ENCODE results near the gene TEX55. TPM values are rescaled to one million over a fixed set of nuclear protein-coding genes. Genes with fewer than 3 reads are reported as not detected.

Gene TEX55
- polyA plus RNA-seq, 1 of the 3 experiments (the other 2 are of a cell fraction): not detected

- Histone ChIP-seq H3K4me1 (ENCODE audit: control insufficient read depth in 1 of 2, insufficient read depth in 2 of 2, low read depth in 1 of 2, low read length in 1 of 2) (no peaks in the 10 kb centered on the region), H3K4me2 (no peak overlapping the region), H3K27ac (ENCODE audit: low read depth in 2 of 2, low read length in 1 of 2) (no peak overlapping the region), H3K79me2 (ENCODE audit: insufficient read depth) (no peaks in the 10 kb centered on the region), H2AFZ (ENCODE audit: low read depth) (no peak overlapping the region), H4K20me1 (ENCODE audit: insufficient read depth) (no peaks in the 10 kb centered on the region), H3K4me3 (ENCODE audit: low read depth in 2 of 2, low read length in 1 of 2) (no peak overlapping the region), H3K27me3 (ENCODE audit: insufficient read depth) (no peaks in the 10 kb centered on the region), H3K9ac (no peak overlapping the region), H3K9me2 (no peaks in the 10 kb centered on the region), H3K9me3 (no peaks in the 10 kb centered on the region), H3K36me3 (replicated peaks in 1 of 2; ENCODE audit: control insufficient read depth in 1 of 2, insufficient read depth in 2 of 2, low read length in 1 of 2) (no peaks in the 10 kb centered on the region), H3F3A (replicated peaks; ENCODE audit: insufficient read depth) (no peaks in the 10 kb centered on the region)
- TF ChIP-seq TCF12 (IDR thresholded peaks at IDR 0.05): no peak
- TF ChIP-seq SIN3A (IDR thresholded peaks at IDR 0.05; ENCODE audit: borderline replicate concordance, low read depth, low read length): no peak
- TF ChIP-seq IRF3 (IDR thresholded peaks at IDR 0.05; ENCODE audit: low read depth, low read length): no peak
- TF ChIP-seq FOXJ3 (CRISPR knock-in tag; IDR thresholded peaks at IDR 0.05): no peak
- TF ChIP-seq JUND (IDR thresholded peaks at IDR 0.05): no peak
- no peak for TF ChIP-seq MAX (IDR thresholded peaks at IDR 0.05; ENCODE audit: low read depth)
- no peak for TF ChIP-seq POLR2AphosphoS5 (IDR thresholded peaks at IDR 0.05; ENCODE audit: low read depth, low read length)
- no peak for TF ChIP-seq EP300 (IDR thresholded peaks at IDR 0.05; ENCODE audit: borderline replicate concordance in 1 of 2, low read depth in 1 of 2, low read length in 1 of 2)
- no peak for TF ChIP-seq PBX3 (IDR thresholded peaks at IDR 0.05)
- TF ChIP-seq MXI1 (IDR thresholded peaks at IDR 0.05; ENCODE audit: low read depth, low read length): no peak
- no peak for TF ChIP-seq REST (IDR thresholded peaks at IDR 0.05; ENCODE audit: low read depth, low read length)
- ChIA-PET POLR2A (no interaction called here), CTCF (interaction anchor here (1.4 kb wide), 1 partner anchor 278 kb away, joined by 5 read pairs; no protein-coding TSS in a partner anchor)
- 47% methylated on average over 1 of the region's 1 CpG for WGBS (ENCODE audit: low lambda C conversion rate)
- no peak for DNase-seq
These were observed 14.4 kb downstream of the TEX55 start for GRCh38 chr3:119160361-119160760.

- Histone ChIP-seq H4K20me1 (ENCODE audit: insufficient read depth) (no peaks in the 10 kb centered on the region), H3K9me3 (no peaks in the 10 kb centered on the region), H3K4me2 (no peak overlapping the region), H2AFZ (ENCODE audit: low read depth) (no peak overlapping the region), H3K9me2 (no peaks in the 10 kb centered on the region), H3K36me3 (replicated peaks in 1 of 2; ENCODE audit: control insufficient read depth in 1 of 2, insufficient read depth in 2 of 2, low read length in 1 of 2) (no peaks in the 10 kb centered on the region), H3K27ac (ENCODE audit: low read depth in 2 of 2, low read length in 1 of 2) (no peak overlapping the region), H3K4me3 (ENCODE audit: low read depth in 2 of 2, low read length in 1 of 2) (no peak overlapping the region), H3K27me3 (ENCODE audit: insufficient read depth) (no peaks in the 10 kb centered on the region), H3F3A (replicated peaks; ENCODE audit: insufficient read depth) (no peaks in the 10 kb centered on the region), H3K4me1 (ENCODE audit: control insufficient read depth in 1 of 2, insufficient read depth in 2 of 2, low read depth in 1 of 2, low read length in 1 of 2) (no peaks in the 10 kb centered on the region), H3K79me2 (ENCODE audit: insufficient read depth) (no peaks in the 10 kb centered on the region), H3K9ac (no peak overlapping the region)
- DNase-seq: no peak
- ChIA-PET CTCF (interaction anchor here (1.4 kb wide), 1 partner anchor 278 kb away, joined by 5 read pairs; no protein-coding TSS in a partner anchor), POLR2A (no interaction called here)
- 10% methylated on average over 1 of the region's 1 CpG for WGBS (ENCODE audit: low lambda C conversion rate)
- no peak for TF ChIP-seq EZH2phosphoT487 (IDR thresholded peaks at IDR 0.05; ENCODE audit: borderline replicate concordance, low read depth)
- TF ChIP-seq SMC3 (IDR thresholded peaks at IDR 0.05; ENCODE audit: low read depth, low read length): no peak
- no peak for TF ChIP-seq REST (IDR thresholded peaks at IDR 0.05; ENCODE audit: low read depth, low read length)
- no peak for TF ChIP-seq NRF1 (IDR thresholded peaks at IDR 0.05; ENCODE audit: low read depth, low read length)
- no peak for TF ChIP-seq POLR2AphosphoS5 (IDR thresholded peaks at IDR 0.05; ENCODE audit: low read depth, low read length)
- no peak for TF ChIP-seq RAD21 (IDR thresholded peaks at IDR 0.05; ENCODE audit: low read length)
- TF ChIP-seq FOXM1 (IDR thresholded peaks at IDR 0.05; ENCODE audit: low read depth): no peak
These were observed 14.8 kb downstream of the TEX55 start for GRCh38 chr3:119160815-119161214.
